Fibroblast of skin of scalp (primary cell): ENCODE measurements around the gene PI4KA.
"Not testable (repeated sequence)": the region's sequence is repeated elsewhere in the genome, so short reads cannot be mapped to it uniquely, and the experiment has no call there.

Experiments
- DNase-seq: peaks from one replicate; pipeline ENCODE4 v3.0.0-alpha.2; 2013

PI4KA gene

GRCh38 chr22:20747223-20747622 lies 111.4 kb downstream of the PI4KA start:
- DNase-seq, result no peak

GRCh38 chr22:20746431-20747189 lies 112.0 kb downstream of the PI4KA start:
- no peak for DNase-seq

GRCh38 chr22:20745119-20745518 lies 113.5 kb downstream of the PI4KA start:
- DNase-seq, result no peak

GRCh38 chr22:20744456-20744855 lies 114.2 kb downstream of the PI4KA start:
- DNase-seq, result no peak

GRCh38 chr22:20742764-20743163 lies 115.8 kb downstream of the PI4KA start:
- no peak for DNase-seq

- no peak for DNase-seq
These were observed 116.7 kb downstream of the PI4KA start for GRCh38 chr22:20741634-20742581.

- DNase-seq, result no peak
These were observed 117.5 kb downstream of the PI4KA start for GRCh38 chr22:20741008-20741633.

- DNase-seq, result no peak
These were observed 118.2 kb downstream of the PI4KA start for GRCh38 chr22:20740222-20740951.

- DNase-seq, result no peak
These were observed 120.1 kb downstream of the PI4KA start for GRCh38 chr22:20738394-20739089.

GRCh38 chr22:20736891-20737290 lies 121.7 kb downstream of the PI4KA start:
- not testable (repeated sequence) for DNase-seq

- not testable (repeated sequence) for DNase-seq
These were observed 123.1 kb downstream of the PI4KA start for GRCh38 chr22:20735356-20736162.

- not testable (repeated sequence) for DNase-seq
These were observed 126.2 kb downstream of the PI4KA start for GRCh38 chr22:20732431-20732830.

- DNase-seq, result no peak
These were observed 129.4 kb downstream of the PI4KA start for GRCh38 chr22:20729194-20729593.

GRCh38 chr22:20728523-20729190 lies 130.0 kb downstream of the PI4KA start:
- DNase-seq, result no peak

GRCh38 chr22:20727118-20728015 lies 131.2 kb downstream of the PI4KA start:
- no peak for DNase-seq

- DNase-seq, result peak; percentile 9
These were observed 132.5 kb downstream of the PI4KA start for GRCh38 chr22:20725987-20726558.

- DNase-seq, result no peak
These were observed 133.7 kb downstream of the PI4KA start for GRCh38 chr22:20724676-20725454.
